Nephron progenitor cell (in vitro differentiated cells): ENCODE measurements around the gene BLOC1S4.

Experiments
- DNase-seq: peaks from one replicate; pipeline ENCODE4 v3.0.0; 2021
- H3K27ac Mint-ChIP-seq: 2 replicates; pipeline ENCODE4 v1.8.0; 2021; ENCODE audit warnings: mild to moderate bottlenecking, moderate library complexity, mixed read lengths
- H3K27me3 Mint-ChIP-seq: 2 replicates; pipeline ENCODE4 v1.8.0; 2021; ENCODE audit warnings: mild to moderate bottlenecking, low read depth, mixed read lengths; ENCODE audit not compliant: poor library complexity
- H3K36me3 Mint-ChIP-seq: 2 replicates; pipeline ENCODE4 v1.8.0; 2021; ENCODE audit warnings: low read depth, mixed read lengths
- H3K4me1 Mint-ChIP-seq: 2 replicates; pipeline ENCODE4 v1.8.0; 2021; ENCODE audit warnings: mixed read lengths
- H3K4me3 Mint-ChIP-seq: 2 replicates; pipeline ENCODE4 v1.8.0; 2021; ENCODE audit warnings: mild to moderate bottlenecking, moderate library complexity, mixed read lengths
- H3K9me3 Mint-ChIP-seq: 2 replicates; pipeline ENCODE4 v1.8.0; 2021; ENCODE audit warnings: mild to moderate bottlenecking, moderate library complexity, mixed read lengths
- CTCF ChIP-seq: fragments of 200-600 bp; sonication (generic); IDR thresholded peaks from 2 replicates; pipeline ENCODE4 v1.5.0; 2021; ENCODE audit warnings: antibody characterized with exemption

Gene BLOC1S4

GRCh38 chr4:6689506-6689960 is 26.4 kb upstream of the BLOC1S4 start:
- Mint-ChIP-seq H3K27me3 (no peaks in the 10 kb centered on the region), H3K27ac (peak overlapping the region; percentile 72), H3K4me3 (no peak overlapping the region), H3K36me3 (peaks cover 17% of the 10 kb centered on the region), H3K9me3 (peaks cover 20% of the 10 kb centered on the region), H3K4me1 (peaks cover 55% of the 10 kb centered on the region)
- TF ChIP-seq CTCF = no peak
- DNase-seq = no peak

- H3K36me3 Mint-ChIP-seq = peaks cover 11% of the 10 kb centered on the region
- peaks cover 73% of the 10 kb centered on the region for H3K4me1 Mint-ChIP-seq
- no peak overlapping the region for H3K4me3 Mint-ChIP-seq
- TF ChIP-seq CTCF = no peak
- H3K27ac Mint-ChIP-seq = peak overlapping the region; percentile 98
- H3K27me3 Mint-ChIP-seq = peaks cover 3% of the 10 kb centered on the region
- DNase-seq = no peak
- peaks cover 11% of the 10 kb centered on the region for H3K9me3 Mint-ChIP-seq
These were observed 23.6 kb upstream of the BLOC1S4 start for GRCh38 chr4:6692379-6692778.

GRCh38 chr4:6692806-6693205 is 23.2 kb upstream of the BLOC1S4 start:
- H3K27ac Mint-ChIP-seq = peak overlapping the region; percentile 98
- H3K36me3 Mint-ChIP-seq = peaks cover 7% of the 10 kb centered on the region
- TF ChIP-seq CTCF = no peak
- peaks cover 7% of the 10 kb centered on the region for H3K9me3 Mint-ChIP-seq
- peaks cover 3% of the 10 kb centered on the region for H3K27me3 Mint-ChIP-seq
- H3K4me3 Mint-ChIP-seq = peak overlapping the region; percentile 60
- DNase-seq = no peak
- H3K4me1 Mint-ChIP-seq = peaks cover 73% of the 10 kb centered on the region

- DNase-seq = no peak
- H3K9me3 Mint-ChIP-seq = no peaks in the 10 kb centered on the region
- no peak for TF ChIP-seq CTCF
- H3K27ac Mint-ChIP-seq = peak within 1 kb of the TSS; percentile 98
- peaks cover 3% of the 10 kb centered on the region for H3K27me3 Mint-ChIP-seq
- H3K4me3 Mint-ChIP-seq = peak within 1 kb of the TSS; percentile 60
- H3K4me1 Mint-ChIP-seq = peaks cover 69% of the 10 kb centered on the region
- peaks cover 5% of the 10 kb centered on the region for H3K36me3 Mint-ChIP-seq
These were observed 22.5 kb upstream of the BLOC1S4 start, which contains the start of gene S100P for GRCh38 chr4:6693231-6694176. Gene S100P (plus strand): TSS chr4:6693878. CDS start chr4:6693933, 55 bp downstream.

- DNase-seq = no peak
- peaks cover 9% of the 10 kb centered on the region for H3K36me3 Mint-ChIP-seq
- no peaks in the 10 kb centered on the region for H3K9me3 Mint-ChIP-seq
- no peak for TF ChIP-seq CTCF
- peaks cover 61% of the 10 kb centered on the region for H3K4me1 Mint-ChIP-seq
- no peak overlapping the region for H3K4me3 Mint-ChIP-seq
- H3K27me3 Mint-ChIP-seq = peaks cover 3% of the 10 kb centered on the region
- H3K27ac Mint-ChIP-seq = peak overlapping the region; percentile 98
These were observed 21.6 kb upstream of the BLOC1S4 start for GRCh38 chr4:6694177-6694901.
